Neural progenitor cell (in vitro differentiated cells): ENCODE results near the gene UBFD1. TPM values are rescaled to one million over a fixed set of nuclear protein-coding genes. Genes with fewer than 3 reads are reported as not detected.
"Not testable (repeated sequence)": the region's sequence is repeated elsewhere in the genome, so short reads cannot be mapped to it uniquely, and the experiment has no call there.

Experiments
- DNase-seq: peaks from one replicate; pipeline ENCODE4 v3.0.0-alpha.2; 2016; ENCODE audit warnings: low spot score
- H2AFZ ChIP-seq: fragments of 200-600 bp; sonication (generic); replicated peaks from 2 replicates; pipeline ENCODE4 v1.6.1; 2016; ENCODE audit warnings: antibody characterized with exemption
- H3F3A ChIP-seq: fragments of 200-600 bp; sonication (generic); 2 replicates; pipeline ENCODE4 v1.6.1; 2016; ENCODE audit warnings: antibody characterized with exemption, low read depth
- H3K27ac ChIP-seq: fragments of 200-600 bp; sonication (generic); 2 replicates; pipeline ENCODE4 v1.5.1; 2016; ENCODE audit warnings: mild to moderate bottlenecking
- H3K27me3 ChIP-seq: fragments of 200-600 bp; sonication (generic); 2 replicates; pipeline ENCODE4 v1.6.1; 2016; ENCODE audit warnings: mild to moderate bottlenecking, moderate library complexity
- H3K36me3 ChIP-seq: fragments of 200-600 bp; sonication (generic); 2 replicates; pipeline ENCODE4 v1.5.1; 2016
- H3K4me1 ChIP-seq: fragments of 200-600 bp; sonication (generic); 2 replicates; pipeline ENCODE4 v1.6.1; 2016; ENCODE audit warnings: mixed run types
- H3K4me2 ChIP-seq: fragments of 200-600 bp; sonication (generic); 2 replicates; pipeline ENCODE4 v1.6.1; 2016
- H3K4me3 ChIP-seq: fragments of 200-600 bp; sonication (generic); 2 replicates; pipeline ENCODE4 v1.5.1; 2016
- H3K79me2 ChIP-seq: fragments of 200-600 bp; sonication (generic); 2 replicates; pipeline ENCODE4 v1.6.1; 2016; ENCODE audit warnings: low read depth
- H3K9ac ChIP-seq: fragments of 200-600 bp; sonication (generic); 2 replicates; pipeline ENCODE4 v1.6.1; 2016
- H3K9me3 ChIP-seq: fragments of 200-600 bp; sonication (generic); 2 replicates; pipeline ENCODE4 v1.5.1; 2016; ENCODE audit warnings: low read depth
- H4K20me1 ChIP-seq: fragments of 200-600 bp; sonication (generic); 2 replicates; pipeline ENCODE4 v1.6.1; 2016; ENCODE audit warnings: low read depth
- H3K27ac Mint-ChIP-seq: 3 replicates; pipeline ENCODE4 v1.8.0; 2021; ENCODE audit warnings: mixed read lengths
- H3K27me3 Mint-ChIP-seq: 2 replicates; pipeline ENCODE4 v1.8.0; 2022; ENCODE audit warnings: low read depth, mild to moderate bottlenecking, inconsistent platforms, moderate library complexity, mixed read lengths; ENCODE audit not compliant: insufficient read depth
- H3K36me3 Mint-ChIP-seq: 3 replicates; pipeline ENCODE4 v1.8.0; 2021; ENCODE audit warnings: mixed read lengths
- H3K4me1 Mint-ChIP-seq: 3 replicates; pipeline ENCODE4 v1.8.0; 2021; ENCODE audit warnings: mixed read lengths
- H3K4me3 Mint-ChIP-seq: 3 replicates; pipeline ENCODE4 v1.8.0; 2021; ENCODE audit warnings: mild to moderate bottlenecking, moderate library complexity, mixed read lengths
- H3K9me3 Mint-ChIP-seq: 3 replicates; pipeline ENCODE4 v1.8.0; 2020; ENCODE audit warnings: mixed read lengths
- EZH2 ChIP-seq: fragments of 200-600 bp; sonication (generic); IDR thresholded peaks from 2 replicates; pipeline ENCODE4 v1.6.1; 2017; ENCODE audit warnings: antibody characterized with exemption, mild to moderate bottlenecking, moderate library complexity
- EZH2phosphoT487 ChIP-seq: fragments of 200-600 bp; sonication (generic); IDR thresholded peaks from 2 replicates; pipeline ENCODE4 v1.6.1; 2017; ENCODE audit warnings: antibody characterized with exemption
- total RNA-seq: library from RNA; depleted of rRNA; stranded (reverse); fragments of >200 nt; gene quantifications from 2 replicates; pipeline ENCODE4 v1.2.3, GENCODE V29; 2015; ENCODE audit warnings: low replicate concordance
- TF ChIP-seq, protein P1 (sequence below): fragments of 200-600 bp; sonication (generic); IDR thresholded peaks from 2 replicates; pipeline ENCODE4 v1.5.1; 2017; ENCODE audit warnings: antibody characterized with exemption, mild to moderate bottlenecking

The UBFD1 gene
- total RNA-seq, 1 donor from 2014 or later, result 64.9 TPM

DNA sequence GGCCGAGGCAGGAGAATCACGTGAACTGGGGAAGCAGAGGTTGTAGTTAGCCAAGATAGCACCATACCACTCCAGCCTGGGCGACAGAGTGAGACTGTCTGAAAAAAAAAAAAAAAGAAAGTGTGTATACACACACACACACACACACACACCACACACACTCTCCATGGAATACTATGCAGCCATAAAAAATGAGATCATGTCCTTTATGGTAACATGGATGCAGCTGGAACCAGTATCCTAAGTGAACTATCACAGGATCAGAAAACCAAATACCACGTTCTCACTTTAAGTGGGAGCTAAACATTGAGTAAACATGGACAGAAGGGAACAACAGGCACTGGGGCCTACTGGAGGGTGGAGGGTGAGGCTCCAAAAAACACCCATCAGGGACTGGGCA is 21.8 kb downstream of the UBFD1 start:
- H3K4me1 Mint-ChIP-seq, result no peaks in the 10 kb centered on the region
- H3K4me3 ChIP-seq, result no peak overlapping the region
- no peak for DNase-seq
- H3K27ac Mint-ChIP-seq, result no peak overlapping the region
- H3K4me1 ChIP-seq, result no peaks in the 10 kb centered on the region
- no peak overlapping the region for H3K27ac ChIP-seq
- no peak overlapping the region for H3K4me2 ChIP-seq
- peaks cover 9% of the 10 kb centered on the region for H3F3A ChIP-seq
- H3K79me2 ChIP-seq, result no peaks in the 10 kb centered on the region
- no peak overlapping the region for H3K9ac ChIP-seq
- H4K20me1 ChIP-seq, result peaks cover 4% of the 10 kb centered on the region
- H3K9me3 ChIP-seq, result no peaks in the 10 kb centered on the region
- H2AFZ ChIP-seq, result no peak overlapping the region
- H3K36me3 ChIP-seq, result no peaks in the 10 kb centered on the region
- H3K4me3 Mint-ChIP-seq, result no peak overlapping the region
- H3K36me3 Mint-ChIP-seq, result peaks cover 12% of the 10 kb centered on the region
- H3K27me3 ChIP-seq, result no peaks in the 10 kb centered on the region
- H3K27me3 Mint-ChIP-seq, result no peaks in the 10 kb centered on the region
- H3K9me3 Mint-ChIP-seq, result no peaks in the 10 kb centered on the region
- TF ChIP-seq EZH2phosphoT487, result no peak
- TF ChIP-seq, protein P1, sequence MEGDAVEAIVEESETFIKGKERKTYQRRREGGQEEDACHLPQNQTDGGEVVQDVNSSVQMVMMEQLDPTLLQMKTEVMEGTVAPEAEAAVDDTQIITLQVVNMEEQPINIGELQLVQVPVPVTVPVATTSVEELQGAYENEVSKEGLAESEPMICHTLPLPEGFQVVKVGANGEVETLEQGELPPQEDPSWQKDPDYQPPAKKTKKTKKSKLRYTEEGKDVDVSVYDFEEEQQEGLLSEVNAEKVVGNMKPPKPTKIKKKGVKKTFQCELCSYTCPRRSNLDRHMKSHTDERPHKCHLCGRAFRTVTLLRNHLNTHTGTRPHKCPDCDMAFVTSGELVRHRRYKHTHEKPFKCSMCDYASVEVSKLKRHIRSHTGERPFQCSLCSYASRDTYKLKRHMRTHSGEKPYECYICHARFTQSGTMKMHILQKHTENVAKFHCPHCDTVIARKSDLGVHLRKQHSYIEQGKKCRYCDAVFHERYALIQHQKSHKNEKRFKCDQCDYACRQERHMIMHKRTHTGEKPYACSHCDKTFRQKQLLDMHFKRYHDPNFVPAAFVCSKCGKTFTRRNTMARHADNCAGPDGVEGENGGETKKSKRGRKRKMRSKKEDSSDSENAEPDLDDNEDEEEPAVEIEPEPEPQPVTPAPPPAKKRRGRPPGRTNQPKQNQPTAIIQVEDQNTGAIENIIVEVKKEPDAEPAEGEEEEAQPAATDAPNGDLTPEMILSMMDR, result no peak
- TF ChIP-seq EZH2, result no peak

DNA sequence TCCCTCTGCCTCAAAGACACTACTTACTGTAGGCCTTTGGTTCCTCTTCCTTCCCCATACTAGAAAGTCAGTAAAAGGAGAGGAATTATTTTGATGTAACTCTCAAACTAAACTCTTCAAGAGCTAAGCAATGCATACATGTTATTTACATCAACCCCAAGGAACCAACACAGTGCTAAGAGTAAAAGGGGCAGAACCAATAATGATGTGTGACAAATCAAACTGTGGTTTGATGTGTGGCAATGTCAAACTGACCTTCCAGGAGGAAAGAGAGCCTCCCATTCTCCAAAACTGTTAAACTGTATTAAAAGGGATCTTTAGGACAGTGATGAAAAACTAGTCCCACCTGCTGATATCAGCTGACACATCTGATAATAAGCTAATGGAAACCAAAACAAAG is 22.9 kb downstream of the UBFD1 start:
- Histone ChIP-seq H3K36me3 (no peaks in the 10 kb centered on the region), H2AFZ (no peak overlapping the region), H3K9me3 (no peaks in the 10 kb centered on the region), H3K4me2 (no peak overlapping the region), H3K9ac (no peak overlapping the region), H4K20me1 (peaks cover 4% of the 10 kb centered on the region), H3K4me3 (no peak overlapping the region), H3K27ac (no peak overlapping the region), H3K79me2 (no peaks in the 10 kb centered on the region), H3K27me3 (no peaks in the 10 kb centered on the region), H3F3A (peaks cover 9% of the 10 kb centered on the region), H3K4me1 (no peaks in the 10 kb centered on the region)
- no peaks in the 10 kb centered on the region for H3K27me3 Mint-ChIP-seq
- TF ChIP-seq, protein P1, result no peak
- TF ChIP-seq EZH2phosphoT487, result no peak
- no peak for TF ChIP-seq EZH2
- no peak overlapping the region for H3K4me3 Mint-ChIP-seq
- peaks cover 12% of the 10 kb centered on the region for H3K36me3 Mint-ChIP-seq
- no peak for DNase-seq
- no peak overlapping the region for H3K27ac Mint-ChIP-seq
- H3K9me3 Mint-ChIP-seq, result no peaks in the 10 kb centered on the region
- no peaks in the 10 kb centered on the region for H3K4me1 Mint-ChIP-seq

DNA sequence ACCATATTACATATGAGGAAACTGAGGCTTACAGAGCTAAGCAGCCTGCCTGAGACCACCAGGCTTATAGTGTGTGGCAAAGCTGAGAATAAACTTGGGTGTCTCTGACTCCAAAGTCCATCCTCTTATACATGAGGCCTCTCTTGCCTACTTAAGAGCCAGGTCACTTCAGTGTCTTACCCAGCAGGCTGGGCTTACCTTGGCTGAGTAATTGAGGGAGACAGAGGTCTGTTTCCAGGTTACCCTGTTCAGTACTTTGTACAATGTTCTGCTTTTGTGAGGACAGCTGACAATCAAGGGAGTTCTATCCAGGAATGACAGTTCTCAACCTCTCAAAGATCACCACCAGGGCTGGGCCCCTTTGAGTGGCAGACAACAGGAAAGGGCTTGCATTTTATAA is 24.2 kb downstream of the UBFD1 start:
- peaks cover 9% of the 10 kb centered on the region for H3F3A ChIP-seq
- Mint-ChIP-seq H3K4me1 (no peaks in the 10 kb centered on the region), H3K4me3 (no peak overlapping the region), H3K9me3 (no peaks in the 10 kb centered on the region), H3K36me3 (peaks cover 13% of the 10 kb centered on the region), H3K27me3 (no peaks in the 10 kb centered on the region), H3K27ac (no peak overlapping the region)
- no peak for DNase-seq
- H2AFZ ChIP-seq, result no peak overlapping the region
- no peak overlapping the region for H3K27ac ChIP-seq
- no peak for TF ChIP-seq EZH2
- TF ChIP-seq, protein P1, result no peak
- no peak for TF ChIP-seq EZH2phosphoT487
- no peak overlapping the region for H3K4me2 ChIP-seq
- H3K4me3 ChIP-seq, result no peak overlapping the region
- no peaks in the 10 kb centered on the region for H3K27me3 ChIP-seq
- H3K4me1 ChIP-seq, result no peaks in the 10 kb centered on the region
- H3K9me3 ChIP-seq, result no peaks in the 10 kb centered on the region
- peaks cover 1% of the 10 kb centered on the region for H3K79me2 ChIP-seq
- no peak overlapping the region for H3K9ac ChIP-seq
- H4K20me1 ChIP-seq, result peaks cover 4% of the 10 kb centered on the region
- no peaks in the 10 kb centered on the region for H3K36me3 ChIP-seq

DNA sequence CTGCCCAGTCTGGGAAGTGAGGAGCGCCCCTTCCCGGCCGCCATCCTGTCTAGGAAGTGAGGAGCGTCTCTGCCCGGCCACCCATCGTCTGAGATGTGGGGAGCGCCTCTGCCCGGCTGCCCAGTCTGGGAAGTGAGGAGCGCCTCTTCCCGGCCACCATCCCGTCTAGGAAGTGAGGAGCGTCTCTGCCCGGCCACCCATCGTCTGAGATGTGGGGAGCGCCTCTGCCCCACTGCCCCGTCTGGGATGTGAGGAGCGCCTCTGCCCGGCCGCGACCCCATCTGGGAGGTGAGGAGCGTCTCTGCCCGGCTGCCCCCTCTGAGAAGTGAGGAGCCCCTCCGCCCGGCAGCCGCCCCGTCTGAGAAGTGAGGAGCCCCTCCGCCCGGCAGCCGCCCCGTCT is 25.7 kb downstream of the UBFD1 start:
- H3K27me3 Mint-ChIP-seq, DNase-seq, H4K20me1 ChIP-seq, H3K27ac ChIP-seq, H3K36me3 ChIP-seq, H3K4me3 Mint-ChIP-seq, H3K4me3 ChIP-seq, H3K9me3 ChIP-seq, H3K4me1 Mint-ChIP-seq, H3K27ac Mint-ChIP-seq, H3K4me2 ChIP-seq, H3K27me3 ChIP-seq, H3K9ac ChIP-seq, H3K4me1 ChIP-seq, H3F3A ChIP-seq, H3K9me3 Mint-ChIP-seq, H2AFZ ChIP-seq: not testable (repeated sequence)
- peaks cover 16% of the 10 kb centered on the region for H3K79me2 ChIP-seq
- peaks cover 15% of the 10 kb centered on the region for H3K36me3 Mint-ChIP-seq
